ENCODE measurements around the gene ZC4H2.
"Not testable (repeated sequence)": the region's sequence is repeated elsewhere in the genome, so short reads cannot be mapped to it uniquely, and the experiment has no call there.

ZC4H2 gene

DNA sequence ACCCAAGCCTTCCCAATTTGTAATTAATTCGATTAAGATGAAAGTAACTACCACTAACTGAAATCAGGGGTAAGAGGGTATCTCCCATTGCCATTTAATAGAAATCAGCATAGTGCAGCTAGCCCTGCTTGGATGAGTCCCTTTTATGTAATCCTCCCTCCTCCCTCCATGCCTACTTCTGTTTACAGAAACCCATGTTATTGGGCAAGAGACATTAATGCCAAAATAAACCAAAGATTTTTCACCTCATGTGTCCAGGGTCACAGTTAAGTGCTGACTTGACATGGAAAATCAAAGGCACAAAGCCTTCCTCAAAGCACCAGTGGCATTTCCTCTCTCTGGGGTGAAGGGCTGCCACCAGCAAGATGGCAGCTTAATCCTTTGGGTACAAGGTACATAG lies 50.8 kb downstream of the ZC4H2 start:
- no peaks in the 10 kb centered on the region for H3K27me3 ChIP-seq (replicated peaks; ENCODE audit: control insufficient read depth, insufficient read depth, low read length)
- no peak overlapping the region for H3K4me3 ChIP-seq (ENCODE audit: low read length)
- no peak for DNase-seq (ENCODE audit: low read depth)
- no peak overlapping the region for H3K9ac ChIP-seq (ENCODE audit: low read length)
- H3K9me3 ChIP-seq (ENCODE audit: control insufficient read depth, low read length): peaks cover 11% of the 10 kb centered on the region
- H3K4me1 ChIP-seq (ENCODE audit: control insufficient read depth, insufficient read depth, low read length): no peaks in the 10 kb centered on the region
- H3K36me3 ChIP-seq (ENCODE audit: control insufficient read depth, insufficient read depth, low read length, severe bottlenecking): no peaks in the 10 kb centered on the region

GRCh38 chrX:64908121-64908520 lies 68.1 kb downstream of the ZC4H2 start:
- H3K9me3 ChIP-seq (ENCODE audit: control insufficient read depth, low read length): peaks cover 14% of the 10 kb centered on the region
- H3K27me3 ChIP-seq (replicated peaks; ENCODE audit: control insufficient read depth, insufficient read depth, low read length): peaks cover 4% of the 10 kb centered on the region
- no peak for DNase-seq (ENCODE audit: low read depth)
- no peaks in the 10 kb centered on the region for H3K36me3 ChIP-seq (ENCODE audit: control insufficient read depth, insufficient read depth, low read length, severe bottlenecking)
- no peak overlapping the region for H3K4me3 ChIP-seq (ENCODE audit: low read length)
- H3K9ac ChIP-seq (ENCODE audit: low read length): no peak overlapping the region
- H3K4me1 ChIP-seq (ENCODE audit: control insufficient read depth, insufficient read depth, low read length): no peaks in the 10 kb centered on the region

DNA sequence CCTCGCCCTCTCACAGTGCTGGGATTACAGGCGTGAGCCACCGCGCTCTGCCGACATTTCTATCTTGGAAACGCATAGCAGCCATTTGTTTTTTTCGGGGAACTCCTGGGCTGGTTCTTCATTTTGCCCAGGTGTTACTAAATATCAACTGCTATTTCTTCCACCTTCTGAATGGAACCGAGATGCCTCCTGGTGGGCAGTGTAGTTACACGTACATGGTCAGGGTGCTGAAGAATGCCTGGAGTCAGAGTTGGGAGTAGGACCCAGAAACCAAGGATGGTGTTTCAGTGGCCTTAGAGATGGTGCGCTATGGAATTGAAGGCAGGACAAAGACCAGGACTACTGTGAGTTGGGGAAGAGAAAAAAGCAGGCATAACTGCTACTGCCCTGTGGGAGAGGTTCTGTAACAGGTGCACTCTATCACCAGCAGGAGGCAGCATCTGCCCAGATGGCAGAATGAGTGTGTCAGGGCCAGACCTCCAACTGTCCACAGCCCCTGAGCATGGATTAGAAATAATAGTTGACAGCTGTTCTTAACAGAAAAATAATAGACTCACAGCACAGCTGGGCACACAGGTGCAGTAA lies 81.7 kb downstream of the ZC4H2 start:
- Histone ChIP-seq H3K27me3 (replicated peaks; ENCODE audit: control insufficient read depth, insufficient read depth, low read length) (no peaks in the 10 kb centered on the region), H3K36me3 (ENCODE audit: control insufficient read depth, insufficient read depth, low read length, severe bottlenecking) (no peaks in the 10 kb centered on the region), H3K9ac (ENCODE audit: low read length) (no peak overlapping the region), H3K4me1 (ENCODE audit: control insufficient read depth, insufficient read depth, low read length) (no peaks in the 10 kb centered on the region), H3K4me3 (ENCODE audit: low read length) (no peak overlapping the region), H3K9me3 (ENCODE audit: control insufficient read depth, low read length) (peaks cover under 1% of the 10 kb centered on the region)
- DNase-seq (ENCODE audit: low read depth): peak; percentile 10

GRCh38 chrX:64885850-64886249 lies 90.4 kb downstream of the ZC4H2 start:
- H3K9ac ChIP-seq (ENCODE audit: low read length): no peak overlapping the region
- H3K4me3 ChIP-seq (ENCODE audit: low read length): no peak overlapping the region
- H3K27me3 ChIP-seq (replicated peaks; ENCODE audit: control insufficient read depth, insufficient read depth, low read length): no peaks in the 10 kb centered on the region
- DNase-seq (ENCODE audit: low read depth): no peak
- no peaks in the 10 kb centered on the region for H3K36me3 ChIP-seq (ENCODE audit: control insufficient read depth, insufficient read depth, low read length, severe bottlenecking)
- H3K9me3 ChIP-seq (ENCODE audit: control insufficient read depth, low read length): peaks cover 2% of the 10 kb centered on the region
- H3K4me1 ChIP-seq (ENCODE audit: control insufficient read depth, insufficient read depth, low read length): no peaks in the 10 kb centered on the region

- H3K9me3 ChIP-seq (ENCODE audit: control insufficient read depth, low read length): peaks cover 29% of the 10 kb centered on the region
- H3K9ac ChIP-seq (ENCODE audit: low read length); DNase-seq (ENCODE audit: low read depth); H3K27me3 ChIP-seq (replicated peaks; ENCODE audit: control insufficient read depth, insufficient read depth, low read length); H3K4me1 ChIP-seq (ENCODE audit: control insufficient read depth, insufficient read depth, low read length); H3K36me3 ChIP-seq (ENCODE audit: control insufficient read depth, insufficient read depth, low read length, severe bottlenecking); H3K4me3 ChIP-seq (ENCODE audit: low read length): not testable (repeated sequence)
Measured at GRCh38 chrX:64878709-64879108, 97.5 kb downstream of the ZC4H2 start.

DNA sequence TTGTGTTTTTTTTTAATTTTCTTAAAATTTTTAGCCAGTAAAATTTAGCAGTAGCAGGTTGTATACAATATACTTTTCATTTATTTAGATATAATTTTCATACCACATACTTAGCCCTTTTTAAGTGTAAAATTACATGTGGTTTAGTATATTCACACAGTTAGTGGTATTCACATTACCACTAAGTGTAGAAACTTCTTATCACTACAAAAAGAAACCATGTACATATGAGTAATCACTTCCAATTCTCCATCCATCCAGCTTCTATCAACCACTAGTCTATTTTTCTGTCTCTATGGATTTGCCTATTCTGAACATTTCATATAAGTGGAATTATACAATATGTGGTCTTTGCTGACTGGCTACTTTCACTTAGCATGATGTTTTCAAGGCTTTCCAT lies 109.0 kb downstream of the ZC4H2 start:
- DNase-seq (ENCODE audit: low read depth): no peak
- no peak overlapping the region for H3K9ac ChIP-seq (ENCODE audit: low read length)
- no peaks in the 10 kb centered on the region for H3K27me3 ChIP-seq (replicated peaks; ENCODE audit: control insufficient read depth, insufficient read depth, low read length)
- no peaks in the 10 kb centered on the region for H3K36me3 ChIP-seq (ENCODE audit: control insufficient read depth, insufficient read depth, low read length, severe bottlenecking)
- H3K4me1 ChIP-seq (ENCODE audit: control insufficient read depth, insufficient read depth, low read length): no peaks in the 10 kb centered on the region
- H3K9me3 ChIP-seq (ENCODE audit: control insufficient read depth, low read length): peaks cover 45% of the 10 kb centered on the region
- no peak overlapping the region for H3K4me3 ChIP-seq (ENCODE audit: low read length)
